Measurements from ENCODE around the gene DNER.

The DNER gene

DNA sequence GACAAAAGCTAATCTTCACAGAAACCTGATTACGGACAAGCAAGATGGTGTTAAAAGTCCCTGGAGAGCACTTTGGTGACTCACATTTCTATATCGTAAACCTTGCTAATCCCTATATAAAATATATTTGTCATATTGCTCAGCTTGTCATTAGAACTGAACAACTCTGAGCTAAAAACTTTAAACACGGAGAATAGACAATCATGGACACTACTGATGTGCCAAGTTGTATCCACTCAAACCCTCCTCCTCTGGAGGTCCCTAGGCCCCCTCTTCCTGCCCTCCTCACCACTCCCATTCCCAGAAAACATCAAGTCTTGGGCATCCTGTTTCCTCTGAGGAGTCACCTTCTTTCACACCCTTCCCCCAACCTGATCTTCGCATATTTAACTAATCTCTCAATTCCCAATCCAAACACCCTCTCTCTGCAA, 304.6 kb downstream of the DNER start:
- TF ChIP-seq, protein P1, sequence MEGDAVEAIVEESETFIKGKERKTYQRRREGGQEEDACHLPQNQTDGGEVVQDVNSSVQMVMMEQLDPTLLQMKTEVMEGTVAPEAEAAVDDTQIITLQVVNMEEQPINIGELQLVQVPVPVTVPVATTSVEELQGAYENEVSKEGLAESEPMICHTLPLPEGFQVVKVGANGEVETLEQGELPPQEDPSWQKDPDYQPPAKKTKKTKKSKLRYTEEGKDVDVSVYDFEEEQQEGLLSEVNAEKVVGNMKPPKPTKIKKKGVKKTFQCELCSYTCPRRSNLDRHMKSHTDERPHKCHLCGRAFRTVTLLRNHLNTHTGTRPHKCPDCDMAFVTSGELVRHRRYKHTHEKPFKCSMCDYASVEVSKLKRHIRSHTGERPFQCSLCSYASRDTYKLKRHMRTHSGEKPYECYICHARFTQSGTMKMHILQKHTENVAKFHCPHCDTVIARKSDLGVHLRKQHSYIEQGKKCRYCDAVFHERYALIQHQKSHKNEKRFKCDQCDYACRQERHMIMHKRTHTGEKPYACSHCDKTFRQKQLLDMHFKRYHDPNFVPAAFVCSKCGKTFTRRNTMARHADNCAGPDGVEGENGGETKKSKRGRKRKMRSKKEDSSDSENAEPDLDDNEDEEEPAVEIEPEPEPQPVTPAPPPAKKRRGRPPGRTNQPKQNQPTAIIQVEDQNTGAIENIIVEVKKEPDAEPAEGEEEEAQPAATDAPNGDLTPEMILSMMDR (IDR thresholded peaks at IDR 0.05; ENCODE audit: control insufficient read depth, insufficient read depth, low read depth, low read length, missing control alignments) = no peak
- DNase-seq (ENCODE audit: low read depth) = no peak
- no peak overlapping the region for H3K4me3 ChIP-seq (ENCODE audit: control insufficient read depth, low read depth, low read length)

DNA sequence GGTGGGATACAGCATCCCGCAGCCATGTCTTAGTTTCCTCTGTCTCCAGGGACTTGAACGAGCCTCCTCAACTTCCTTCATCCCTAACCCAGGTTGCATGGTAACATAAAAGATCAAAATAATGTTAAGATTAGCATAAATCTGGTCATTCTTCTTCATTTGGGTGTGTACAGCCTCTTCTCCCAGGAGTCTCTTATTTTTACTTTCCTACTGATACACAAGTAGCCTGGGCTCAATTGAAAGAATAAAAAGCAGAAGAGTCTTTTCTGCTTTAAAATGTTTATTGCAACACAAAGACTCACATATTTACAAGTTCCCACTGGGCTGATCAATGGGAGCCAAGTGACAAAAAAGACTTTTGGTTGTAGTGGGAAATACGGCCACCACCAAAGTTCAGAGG, 305.4 kb downstream of the DNER start:
- TF ChIP-seq, protein P1 (IDR thresholded peaks at IDR 0.05; ENCODE audit: control insufficient read depth, insufficient read depth, low read depth, low read length, missing control alignments) = no peak
- no peak overlapping the region for H3K4me3 ChIP-seq (ENCODE audit: control insufficient read depth, low read depth, low read length)
- DNase-seq (ENCODE audit: low read depth) = no peak

DNA sequence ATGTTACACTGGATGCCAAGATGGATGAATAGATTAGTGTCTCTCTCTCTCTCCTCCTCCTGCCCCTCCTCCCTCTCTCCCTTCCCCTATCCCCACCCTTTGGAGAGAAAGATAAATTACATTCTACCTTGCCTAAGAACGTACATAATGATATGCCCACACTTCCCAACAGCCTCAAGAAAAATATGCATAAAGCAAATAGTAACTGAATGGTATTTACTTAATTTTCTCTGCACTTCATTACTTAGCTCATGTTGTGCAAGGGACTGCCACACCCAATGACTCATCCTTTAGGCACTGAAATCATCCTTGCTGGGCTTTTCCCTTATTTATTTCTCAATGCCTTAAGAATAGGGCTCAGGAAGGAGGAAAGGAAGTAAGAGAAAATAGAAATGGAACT, 306.0 kb downstream of the DNER start:
- TF ChIP-seq, protein P1 (IDR thresholded peaks at IDR 0.05; ENCODE audit: control insufficient read depth, insufficient read depth, low read depth, low read length, missing control alignments) = no peak
- no peak overlapping the region for H3K4me3 ChIP-seq (ENCODE audit: control insufficient read depth, low read depth, low read length)
- DNase-seq (ENCODE audit: low read depth) = peak; percentile 75

DNA sequence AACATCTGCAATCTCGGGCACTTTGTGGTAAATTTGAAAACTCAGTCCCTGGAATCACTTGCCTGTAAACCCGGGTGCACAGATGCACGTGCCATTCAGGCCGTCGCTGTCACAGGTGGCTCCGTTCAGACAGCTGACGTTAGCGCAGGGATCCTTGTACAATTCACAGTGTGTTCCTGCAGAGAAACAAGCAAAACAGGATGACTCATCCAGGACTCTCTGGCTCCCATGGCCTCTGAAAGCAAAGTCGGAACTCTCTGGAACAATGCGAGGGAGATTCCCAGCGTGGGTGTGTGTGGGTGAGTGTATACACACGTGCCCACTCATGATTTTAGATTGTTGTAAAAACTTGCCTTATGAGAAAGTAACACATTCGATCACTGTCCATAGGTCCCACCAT, 307.2 kb downstream of the DNER start:
- DNase-seq (ENCODE audit: low read depth) = peak; percentile 39
- TF ChIP-seq, protein P1 (IDR thresholded peaks at IDR 0.05; ENCODE audit: control insufficient read depth, insufficient read depth, low read depth, low read length, missing control alignments) = no peak

DNA sequence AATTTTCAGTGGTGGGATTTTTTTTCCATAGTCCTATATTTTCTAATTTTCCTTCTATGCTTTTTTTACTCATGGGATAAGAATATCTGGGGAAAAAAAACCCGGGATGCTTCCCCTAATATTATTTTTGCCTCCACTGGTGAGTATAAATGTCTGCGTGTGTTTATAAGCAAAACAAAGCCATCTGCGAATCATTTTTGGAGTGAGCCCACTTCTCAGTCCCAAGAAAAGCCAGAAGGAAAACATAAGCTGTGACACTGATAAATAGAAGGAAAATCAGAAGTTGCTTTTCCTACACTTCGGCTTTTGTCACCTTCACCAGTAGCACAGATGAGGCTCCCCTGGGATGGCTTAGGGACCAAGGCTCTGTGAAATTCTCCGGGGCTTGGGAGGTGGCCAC, 308.6 kb downstream of the DNER start:
- no peak overlapping the region for H3K4me3 ChIP-seq (ENCODE audit: control insufficient read depth, low read depth, low read length)
- TF ChIP-seq, protein P1 (IDR thresholded peaks at IDR 0.05; ENCODE audit: control insufficient read depth, insufficient read depth, low read depth, low read length, missing control alignments) = no peak
- DNase-seq (ENCODE audit: low read depth) = no peak

More for the DNA sequence above, 307.2 kb downstream of the DNER start:
- H3K4me3 ChIP-seq (ENCODE audit: control insufficient read depth, low read depth, low read length) = no peak overlapping the region

DNA sequence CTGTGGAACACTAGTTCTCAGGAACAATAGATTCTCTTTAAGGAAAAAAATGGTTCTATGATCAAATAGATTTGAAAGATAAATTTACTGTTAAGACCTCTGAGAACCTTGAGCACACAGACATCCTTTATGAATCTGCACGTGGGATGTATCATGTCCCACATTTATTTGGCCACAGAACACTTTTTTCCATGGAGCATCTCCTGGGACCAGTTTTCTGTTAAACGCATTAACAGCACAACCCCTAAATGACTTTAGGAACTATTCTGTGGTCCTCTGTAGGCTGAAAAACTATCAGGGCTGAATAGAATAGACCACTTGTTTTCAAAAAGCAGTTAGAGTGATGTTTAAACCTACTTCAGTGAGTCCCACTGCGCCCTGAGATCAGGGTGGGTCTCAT, 311.1 kb downstream of the DNER start:
- TF ChIP-seq, protein P1 (IDR thresholded peaks at IDR 0.05; ENCODE audit: control insufficient read depth, insufficient read depth, low read depth, low read length, missing control alignments) = no peak
- H3K4me3 ChIP-seq (ENCODE audit: control insufficient read depth, low read depth, low read length) = no peak overlapping the region
- no peak for DNase-seq (ENCODE audit: low read depth)
